Measurements from ENCODE around the gene LRIG3. TPM values are rescaled to one million over a fixed set of nuclear protein-coding genes. Genes with fewer than 3 reads are reported as not detected.
"Not testable (repeated sequence)": the region's sequence is repeated elsewhere in the genome, so short reads cannot be mapped to it uniquely, and the experiment has no call there.

LRIG3 gene
- total RNA-seq, 4 donors from 2014 or later, result 60.3 to 120 (median 78.3) TPM

- TF ChIP-seq POLR2A (IDR thresholded peaks at IDR 0.05) (no peak), EP300 (IDR thresholded peaks at IDR 0.05) (no peak), CTCF (IDR thresholded peaks at IDR 0.05) (no peak)
- Histone ChIP-seq H3K4me3 (no peak overlapping the region), H3K4me1 (peaks cover 0 to 60% (median 5%) of the 10 kb centered on the region in 4 donors), H3K27ac (peak overlapping the region in 1 of 4 donors; percentile 11), H3K9me3 (no peaks in the 10 kb centered on the region), H3K36me3 (peaks cover 0 to 50% (median 0%) of the 10 kb centered on the region in 3 donors), H3K27me3 (no peaks in the 10 kb centered on the region)
- 73 to 77% methylated on average over 3 of the region's 3 CpGs for WGBS, 2 donors
- no peak for DNase-seq (ENCODE audit: low spot score in 2 of 2)
Measured at GRCh38 chr12:58906917-58907316, 13.4 kb downstream of the LRIG3 start.

GRCh38 chr12:58905422-58905821 is 14.9 kb downstream of the LRIG3 start:
- TF ChIP-seq POLR2A (IDR thresholded peaks at IDR 0.05), result no peak
- TF ChIP-seq CTCF (IDR thresholded peaks at IDR 0.05), result no peak
- no peak for TF ChIP-seq EP300 (IDR thresholded peaks at IDR 0.05)
- peaks cover 0 to 48% (median 5%) of the 10 kb centered on the region in 4 donors for H3K4me1 ChIP-seq
- H3K27me3 ChIP-seq, result no peaks in the 10 kb centered on the region
- no peaks in the 10 kb centered on the region for H3K9me3 ChIP-seq
- H3K27ac ChIP-seq, result no peak overlapping the region
- no peak for DNase-seq (ENCODE audit: low spot score in 2 of 2)
- no peak overlapping the region for H3K4me3 ChIP-seq
- H3K36me3 ChIP-seq, result peaks cover 0 to 46% (median 0%) of the 10 kb centered on the region in 3 donors
- WGBS, 2 donors, result 83 to 87% methylated on average over 9 of the region's 9 CpGs

- H3K9me3 ChIP-seq; H3K27ac ChIP-seq; DNase-seq (ENCODE audit: low spot score in 2 of 2); H3K4me3 ChIP-seq; H3K27me3 ChIP-seq: not testable (repeated sequence)
- WGBS, 2 donors, result 100% methylated on average over 1 of the region's 1 CpG
- Histone ChIP-seq H3K4me1 (peaks cover 0 to 29% (median 5%) of the 10 kb centered on the region in 4 donors), H3K36me3 (peaks cover 0 to 28% (median 0%) of the 10 kb centered on the region in 3 donors)
Measured at GRCh38 chr12:58902726-58903125, 17.6 kb downstream of the LRIG3 start.

GRCh38 chr12:58901664-58902063 is 18.6 kb downstream of the LRIG3 start:
- WGBS, 2 donors, result 72 to 79% methylated on average over 5 of the region's 5 CpGs
- H3K36me3 ChIP-seq, result peaks cover 0 to 26% (median 0%) of the 10 kb centered on the region in 3 donors

GRCh38 chr12:58897969-58898368 is 22.3 kb downstream of the LRIG3 start:
- peaks cover 0 to 54% (median 13%) of the 10 kb centered on the region in 4 donors for H3K4me1 ChIP-seq
- no peaks in the 10 kb centered on the region for H3K9me3 ChIP-seq
- TF ChIP-seq CTCF (IDR thresholded peaks at IDR 0.05) (no peak), POLR2A (IDR thresholded peaks at IDR 0.05) (no peak), EP300 (IDR thresholded peaks at IDR 0.05) (no peak)
- no peaks in the 10 kb centered on the region for H3K36me3 ChIP-seq
- DNase-seq (ENCODE audit: low spot score in 2 of 2), result no peak
- H3K27me3 ChIP-seq, result no peaks in the 10 kb centered on the region
- 75 to 87% methylated on average over 4 of the region's 4 CpGs for WGBS, 2 donors
- H3K27ac ChIP-seq, result no peak overlapping the region
- no peak overlapping the region for H3K4me3 ChIP-seq

More at GRCh38 chr12:58901664-58902063, 18.6 kb downstream of the LRIG3 start:
- Histone ChIP-seq H3K4me3 (no peak overlapping the region), H3K27ac (no peak overlapping the region), H3K4me1 (peaks cover 0 to 28% (median 3%) of the 10 kb centered on the region in 4 donors), H3K9me3 (no peaks in the 10 kb centered on the region), H3K27me3 (no peaks in the 10 kb centered on the region)
- no peak for TF ChIP-seq EP300 (IDR thresholded peaks at IDR 0.05)
- no peak for TF ChIP-seq CTCF (IDR thresholded peaks at IDR 0.05)
- no peak for TF ChIP-seq POLR2A (IDR thresholded peaks at IDR 0.05)
- no peak for DNase-seq (ENCODE audit: low spot score in 2 of 2)

- TF ChIP-seq CTCF (IDR thresholded peaks at IDR 0.05) (no peak), EP300 (IDR thresholded peaks at IDR 0.05) (no peak), POLR2A (IDR thresholded peaks at IDR 0.05) (no peak)
- H3K36me3 ChIP-seq, result no peaks in the 10 kb centered on the region
- H3K4me3 ChIP-seq, result no peak overlapping the region
- H3K27me3 ChIP-seq, result no peaks in the 10 kb centered on the region
- no peaks in the 10 kb centered on the region for H3K9me3 ChIP-seq
- no peak for DNase-seq (ENCODE audit: low spot score in 2 of 2)
- no peak overlapping the region for H3K27ac ChIP-seq
- peaks cover 0 to 64% (median 16%) of the 10 kb centered on the region in 4 donors for H3K4me1 ChIP-seq
- WGBS, 2 donors, result 79 to 83% methylated on average over 1 of the region's 1 CpG
Measured at GRCh38 chr12:58896278-58896677, 24.0 kb downstream of the LRIG3 start.
